ENCODE results near the gene TPRX2. TPM values are rescaled to one million over a fixed set of nuclear protein-coding genes. Genes with fewer than 3 reads are reported as not detected.
"Not testable (repeated sequence)": the region's sequence is repeated elsewhere in the genome, so short reads cannot be mapped to it uniquely, and the experiment has no call there.

TPRX2 gene
- total RNA-seq, 1 donor from 2014 or later, result not detected

DNA sequence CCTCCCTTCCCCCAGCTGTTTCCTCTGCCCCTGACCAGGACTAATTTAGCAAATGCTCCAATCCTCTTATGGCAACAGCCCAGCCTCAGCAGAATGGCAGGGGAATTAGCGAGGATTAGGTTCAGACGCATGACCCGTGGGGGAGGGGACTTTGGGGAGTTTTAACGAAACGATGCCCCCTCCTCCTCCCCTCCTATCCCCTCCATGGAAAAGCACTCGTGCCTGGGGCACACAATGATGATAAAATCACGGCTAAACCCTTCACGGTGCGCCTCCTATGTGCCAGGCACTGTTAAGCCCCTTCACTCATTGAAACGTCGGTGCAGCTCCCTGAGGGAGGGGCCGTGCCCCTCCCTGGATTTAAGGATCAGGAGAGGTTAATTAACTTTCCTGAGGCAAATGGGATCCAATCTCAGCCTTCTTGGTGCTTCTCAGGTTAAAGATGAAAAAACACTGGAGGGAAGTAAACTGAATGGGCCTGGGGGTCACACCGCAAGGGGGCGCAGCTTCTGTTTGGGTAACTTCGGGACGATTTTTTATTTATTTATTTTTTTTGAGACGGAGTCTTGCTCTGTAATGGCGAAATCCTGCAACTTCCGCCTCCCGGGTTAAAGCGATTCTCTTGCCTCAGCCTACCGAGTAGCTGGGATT, 10.1 kb upstream of the TPRX2 start:
- H3K27me3 Mint-ChIP-seq (ENCODE audit: unreplicated experiment), result peaks cover 10% of the 10 kb centered on the region
- no peaks in the 10 kb centered on the region for H3K36me3 Mint-ChIP-seq (ENCODE audit: unreplicated experiment)
- H3K9me3 Mint-ChIP-seq (ENCODE audit: unreplicated experiment), result no peaks in the 10 kb centered on the region
- peak overlapping the region; percentile 72 for H3K4me3 Mint-ChIP-seq (ENCODE audit: unreplicated experiment)
- peak; percentile 75 for DNase-seq
- TF ChIP-seq, protein P1, sequence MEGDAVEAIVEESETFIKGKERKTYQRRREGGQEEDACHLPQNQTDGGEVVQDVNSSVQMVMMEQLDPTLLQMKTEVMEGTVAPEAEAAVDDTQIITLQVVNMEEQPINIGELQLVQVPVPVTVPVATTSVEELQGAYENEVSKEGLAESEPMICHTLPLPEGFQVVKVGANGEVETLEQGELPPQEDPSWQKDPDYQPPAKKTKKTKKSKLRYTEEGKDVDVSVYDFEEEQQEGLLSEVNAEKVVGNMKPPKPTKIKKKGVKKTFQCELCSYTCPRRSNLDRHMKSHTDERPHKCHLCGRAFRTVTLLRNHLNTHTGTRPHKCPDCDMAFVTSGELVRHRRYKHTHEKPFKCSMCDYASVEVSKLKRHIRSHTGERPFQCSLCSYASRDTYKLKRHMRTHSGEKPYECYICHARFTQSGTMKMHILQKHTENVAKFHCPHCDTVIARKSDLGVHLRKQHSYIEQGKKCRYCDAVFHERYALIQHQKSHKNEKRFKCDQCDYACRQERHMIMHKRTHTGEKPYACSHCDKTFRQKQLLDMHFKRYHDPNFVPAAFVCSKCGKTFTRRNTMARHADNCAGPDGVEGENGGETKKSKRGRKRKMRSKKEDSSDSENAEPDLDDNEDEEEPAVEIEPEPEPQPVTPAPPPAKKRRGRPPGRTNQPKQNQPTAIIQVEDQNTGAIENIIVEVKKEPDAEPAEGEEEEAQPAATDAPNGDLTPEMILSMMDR (IDR thresholded peaks at IDR 0.05; ENCODE audit: partially characterized antibody, unreplicated experiment), result peak; percentile 79
- peak overlapping the region; percentile 52 for H3K27ac Mint-ChIP-seq (ENCODE audit: unreplicated experiment)
- peaks cover 7% of the 10 kb centered on the region for H3K4me1 Mint-ChIP-seq (ENCODE audit: low read depth, unreplicated experiment)

DNA sequence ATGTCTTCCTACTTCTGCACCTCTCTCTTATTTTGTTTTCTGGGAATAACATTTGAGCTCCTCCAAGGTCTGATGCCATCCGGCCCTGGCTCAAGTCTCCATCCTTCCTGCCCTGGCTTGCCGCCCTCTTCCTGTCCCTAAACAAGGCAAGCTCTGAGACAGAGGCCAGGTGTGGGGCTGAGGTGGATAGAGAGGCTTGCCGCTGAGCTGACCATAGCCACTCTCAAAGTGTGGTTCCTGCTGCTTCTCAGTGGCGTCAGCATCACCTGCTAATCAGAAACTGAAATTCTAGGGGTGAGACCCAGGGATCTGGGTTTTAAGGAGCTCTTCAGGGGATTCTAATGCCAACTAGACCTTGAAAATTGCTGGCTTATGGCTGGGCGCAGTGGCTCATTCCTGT, 6.0 kb upstream of the TPRX2 start:
- Mint-ChIP-seq H3K27ac (ENCODE audit: unreplicated experiment) (no peak overlapping the region), H3K36me3 (ENCODE audit: unreplicated experiment) (no peaks in the 10 kb centered on the region), H3K4me3 (ENCODE audit: unreplicated experiment) (no peak overlapping the region), H3K9me3 (ENCODE audit: unreplicated experiment) (no peaks in the 10 kb centered on the region), H3K27me3 (ENCODE audit: unreplicated experiment) (peaks cover 7% of the 10 kb centered on the region), H3K4me1 (ENCODE audit: low read depth, unreplicated experiment) (peaks cover 7% of the 10 kb centered on the region)
- TF ChIP-seq, protein P1 (IDR thresholded peaks at IDR 0.05; ENCODE audit: partially characterized antibody, unreplicated experiment), result no peak
- DNase-seq, result no peak

DNA sequence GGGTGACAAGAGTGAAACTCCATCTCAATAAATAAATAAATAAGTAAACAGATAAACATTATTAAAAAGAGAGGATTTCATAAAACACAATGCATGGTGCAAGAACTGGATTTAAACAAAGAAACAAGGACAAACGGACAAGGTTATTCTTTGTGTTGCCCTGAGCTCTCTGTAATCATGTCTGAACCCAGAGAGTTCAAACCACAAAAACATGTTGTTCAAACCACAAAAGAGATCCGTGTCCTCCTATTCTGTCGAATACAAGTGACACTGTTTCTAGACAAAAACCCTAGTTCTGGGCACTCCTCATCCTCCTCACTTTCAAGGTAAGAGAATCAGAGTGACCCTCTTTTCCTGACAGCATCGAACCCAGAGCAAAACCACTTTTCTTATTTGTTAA, 4.6 kb upstream of the TPRX2 start:
- no peak overlapping the region for H3K27ac Mint-ChIP-seq (ENCODE audit: unreplicated experiment)

DNA sequence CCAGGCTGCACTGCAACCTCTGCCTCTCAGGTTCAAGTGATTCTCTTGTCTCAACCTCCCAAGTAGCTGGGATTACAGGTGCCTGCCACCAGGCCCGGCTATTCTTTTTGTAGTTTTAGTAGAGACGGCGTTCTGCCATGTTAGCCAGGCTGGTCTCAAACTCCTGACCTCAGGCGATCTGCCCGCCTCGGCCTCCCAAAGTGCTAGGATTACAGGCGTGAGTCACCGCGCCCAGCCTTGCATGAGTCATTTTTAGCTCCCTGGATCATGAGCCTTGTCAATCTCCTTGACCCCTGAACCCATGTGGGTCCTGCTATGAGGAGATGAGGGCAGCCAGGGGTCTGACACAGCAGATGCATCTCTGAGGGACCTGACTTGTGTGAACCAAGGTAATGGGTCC, 804 bp upstream of the TPRX2 start:
- not testable (repeated sequence) for H3K4me3 Mint-ChIP-seq (ENCODE audit: unreplicated experiment); H3K27ac Mint-ChIP-seq (ENCODE audit: unreplicated experiment); H3K36me3 Mint-ChIP-seq (ENCODE audit: unreplicated experiment); H3K4me1 Mint-ChIP-seq (ENCODE audit: low read depth, unreplicated experiment); H3K27me3 Mint-ChIP-seq (ENCODE audit: unreplicated experiment); H3K9me3 Mint-ChIP-seq (ENCODE audit: unreplicated experiment); DNase-seq

More for the DNA sequence above, 4.6 kb upstream of the TPRX2 start:
- H3K4me1 Mint-ChIP-seq (ENCODE audit: low read depth, unreplicated experiment), result peaks cover 4% of the 10 kb centered on the region
- peaks cover 6% of the 10 kb centered on the region for H3K27me3 Mint-ChIP-seq (ENCODE audit: unreplicated experiment)
- no peak for DNase-seq
- H3K4me3 Mint-ChIP-seq (ENCODE audit: unreplicated experiment), result no peak overlapping the region
- TF ChIP-seq, protein P1 (IDR thresholded peaks at IDR 0.05; ENCODE audit: partially characterized antibody, unreplicated experiment), result no peak
- H3K36me3 Mint-ChIP-seq (ENCODE audit: unreplicated experiment), result no peaks in the 10 kb centered on the region
- peaks cover 2% of the 10 kb centered on the region for H3K9me3 Mint-ChIP-seq (ENCODE audit: unreplicated experiment)

DNA sequence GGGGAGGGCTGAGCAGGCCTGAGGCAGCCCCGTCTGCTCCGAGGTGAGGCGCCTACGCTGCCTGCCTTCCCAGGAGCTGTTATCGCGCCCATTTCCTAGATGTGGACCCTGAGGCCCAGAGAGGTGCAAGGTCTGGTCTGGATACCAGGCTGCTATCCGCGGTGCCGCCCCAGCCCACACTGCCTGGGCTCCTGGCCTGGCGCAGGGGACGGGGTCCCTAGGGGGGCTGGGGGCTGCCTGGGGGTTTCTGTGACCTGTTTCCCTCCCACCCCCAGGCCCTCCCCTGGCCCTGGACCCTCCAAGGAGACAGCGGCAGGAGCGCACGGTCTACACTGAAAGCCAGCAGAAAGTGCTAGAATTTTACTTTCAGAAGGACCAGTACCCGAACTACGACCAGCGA, 803 bp downstream of the TPRX2 start:
- not testable (repeated sequence) for H3K4me3 Mint-ChIP-seq (ENCODE audit: unreplicated experiment); H3K9me3 Mint-ChIP-seq (ENCODE audit: unreplicated experiment); H3K27me3 Mint-ChIP-seq (ENCODE audit: unreplicated experiment); H3K4me1 Mint-ChIP-seq (ENCODE audit: low read depth, unreplicated experiment); H3K36me3 Mint-ChIP-seq (ENCODE audit: unreplicated experiment); DNase-seq; H3K27ac Mint-ChIP-seq (ENCODE audit: unreplicated experiment)

DNA sequence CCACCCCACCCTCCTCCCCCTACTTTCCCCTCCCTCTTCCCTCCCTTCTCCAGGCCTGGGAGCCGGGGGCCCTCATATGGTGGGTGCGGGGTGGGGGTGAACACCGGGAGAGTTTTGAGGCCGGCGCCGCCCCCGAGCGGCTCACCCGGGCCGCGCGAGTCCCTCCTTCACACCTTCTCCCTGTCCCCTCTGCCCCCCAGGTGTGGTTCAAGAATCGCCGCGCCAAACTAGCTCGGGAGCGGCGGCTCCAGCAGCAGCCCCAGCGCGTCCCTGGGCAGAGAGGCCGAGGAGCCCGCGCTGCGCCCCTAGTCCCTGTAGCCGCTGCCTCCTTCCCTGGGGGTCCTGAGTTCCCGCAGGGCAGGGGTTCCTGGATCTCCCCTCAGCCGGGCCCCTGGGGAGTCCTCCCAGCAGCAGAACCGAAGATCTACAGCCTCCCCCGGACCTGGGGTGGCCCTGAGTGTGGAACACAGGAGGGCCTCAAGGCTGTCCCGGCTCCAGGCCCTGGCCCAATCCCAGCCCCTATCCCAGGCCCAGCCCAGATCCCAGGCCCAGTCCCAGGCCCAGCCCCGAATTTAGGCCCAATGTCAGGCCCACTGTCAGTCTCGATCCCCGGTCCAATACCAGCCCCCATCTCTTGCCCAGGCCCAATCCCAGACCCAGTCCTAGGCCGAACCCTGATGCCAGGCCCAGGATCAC, 1.7 kb downstream of the TPRX2 start:
- Mint-ChIP-seq H3K4me1 (ENCODE audit: low read depth, unreplicated experiment) (peaks cover 4% of the 10 kb centered on the region), H3K4me3 (ENCODE audit: unreplicated experiment) (no peak overlapping the region), H3K36me3 (ENCODE audit: unreplicated experiment) (no peaks in the 10 kb centered on the region), H3K9me3 (ENCODE audit: unreplicated experiment) (peaks cover 6% of the 10 kb centered on the region), H3K27me3 (ENCODE audit: unreplicated experiment) (no peaks in the 10 kb centered on the region), H3K27ac (ENCODE audit: unreplicated experiment) (no peak overlapping the region)
- DNase-seq, result no peak
- TF ChIP-seq, protein P1 (IDR thresholded peaks at IDR 0.05; ENCODE audit: partially characterized antibody, unreplicated experiment), result no peak

Measured in glutamatergic neuron (in vitro differentiated cells).